ENCODE data around the gene FARP1. TPM values are rescaled to one million over a fixed set of nuclear protein-coding genes. Genes with fewer than 3 reads are reported as not detected.

FARP1 gene
- polyA plus RNA-seq, 1 of the 3 experiments (the other 2 are of a cell fraction) = 12.0 TPM

GRCh38 chr13:98129059-98129746, 13.7 kb upstream of the FARP1 start:
- no peaks in the 10 kb centered on the region for H3K36me3 ChIP-seq (replicated peaks in 1 of 2; ENCODE audit: control insufficient read depth in 1 of 2, insufficient read depth in 2 of 2, low read length in 1 of 2)
- ChIA-PET POLR2A (no interaction called here), CTCF (interaction anchor here (0.6 to 2.0 kb wide), 2 partner anchors 316 to 463 kb away, joined by 3 to 5 read pairs; no protein-coding TSS in a partner anchor)
- H3K79me2 ChIP-seq (ENCODE audit: insufficient read depth) = no peaks in the 10 kb centered on the region
- no peaks in the 10 kb centered on the region for H3K9me3 ChIP-seq
- no peaks in the 10 kb centered on the region for H4K20me1 ChIP-seq (ENCODE audit: insufficient read depth)
- 73% methylated on average over 5 of the region's 5 CpGs for WGBS (ENCODE audit: low lambda C conversion rate)
- H2AFZ ChIP-seq (ENCODE audit: low read depth) = no peak overlapping the region
- H3K4me3 ChIP-seq (ENCODE audit: low read depth in 2 of 2, low read length in 1 of 2) = no peak overlapping the region
- no peak for DNase-seq
- H3F3A ChIP-seq (replicated peaks; ENCODE audit: insufficient read depth) = no peaks in the 10 kb centered on the region
- H3K9me2 ChIP-seq = no peaks in the 10 kb centered on the region
- no peak overlapping the region for H3K27ac ChIP-seq (ENCODE audit: low read depth in 2 of 2, low read length in 1 of 2)
- no peaks in the 10 kb centered on the region for H3K27me3 ChIP-seq (ENCODE audit: insufficient read depth)
- H3K9ac ChIP-seq = no peak overlapping the region
- H3K4me2 ChIP-seq = no peak overlapping the region
- no peak for TF ChIP-seq PBX3 (IDR thresholded peaks at IDR 0.05)
- 0 out of 2 replicates have a peak, but pooled peaks have one; percentile 11 for TF ChIP-seq FOSL2 (IDR thresholded peaks at IDR 0.05; ENCODE audit: borderline replicate concordance, low read depth)
- TF ChIP-seq CTCF (IDR thresholded peaks at IDR 0.05) = peak; percentile 12; the same call in 1 of the 2 replicates
- TF ChIP-seq NRF1 (IDR thresholded peaks at IDR 0.05; ENCODE audit: low read depth, low read length) = no peak
- no peaks in the 10 kb centered on the region for H3K4me1 ChIP-seq (ENCODE audit: control insufficient read depth in 1 of 2, insufficient read depth in 2 of 2, low read depth in 1 of 2, low read length in 1 of 2)

- Histone ChIP-seq H3K9me2 (no peaks in the 10 kb centered on the region), H4K20me1 (ENCODE audit: insufficient read depth) (no peaks in the 10 kb centered on the region), H3K4me2 (no peak overlapping the region), H3F3A (replicated peaks; ENCODE audit: insufficient read depth) (no peaks in the 10 kb centered on the region), H3K9me3 (no peaks in the 10 kb centered on the region), H2AFZ (ENCODE audit: low read depth) (no peak overlapping the region), H3K27me3 (ENCODE audit: insufficient read depth) (no peaks in the 10 kb centered on the region), H3K9ac (no peak overlapping the region), H3K4me3 (ENCODE audit: low read depth in 2 of 2, low read length in 1 of 2) (no peak overlapping the region), H3K79me2 (ENCODE audit: insufficient read depth) (no peaks in the 10 kb centered on the region), H3K36me3 (replicated peaks in 1 of 2; ENCODE audit: control insufficient read depth in 1 of 2, insufficient read depth in 2 of 2, low read length in 1 of 2) (no peaks in the 10 kb centered on the region), H3K27ac (ENCODE audit: low read depth in 2 of 2, low read length in 1 of 2) (no peak overlapping the region), H3K4me1 (ENCODE audit: control insufficient read depth in 1 of 2, insufficient read depth in 2 of 2, low read depth in 1 of 2, low read length in 1 of 2) (no peaks in the 10 kb centered on the region)
- POLR2A ChIA-PET = no interaction called here
- no peak for DNase-seq
- 66% methylated on average over 2 of the region's 3 CpGs for WGBS (ENCODE audit: low lambda C conversion rate)
- TF ChIP-seq REST (IDR thresholded peaks at IDR 0.05; ENCODE audit: low read depth, low read length) = no peak
- CTCF ChIA-PET = no interaction called here
These were observed 8.9 kb upstream of the FARP1 start for GRCh38 chr13:98133946-98134345.
